22Rv1 (cell line): ENCODE results near the gene NRDE2.

Source experiments
- CTCF ChIP-seq: fragments of 450-650 bp; IDR thresholded peaks from 2 replicates; pipeline ENCODE4 v1.5.1; 2017; ENCODE audit warnings: mild to moderate bottlenecking
- ZFX ChIP-seq: fragments of 450-650 bp; IDR thresholded peaks from 2 replicates; pipeline ENCODE4 v1.6.1; 2017; ENCODE audit warnings: antibody characterized with exemption, borderline replicate concordance

GRCh38 chr14:90248594-90248993 is 83.1 kb downstream of the NRDE2 start:
- TF ChIP-seq CTCF (no peak), ZFX (no peak)
